Suprapubic skin (tissue), 4 donors: ENCODE results near the gene RPS6KA6.

Experiments
- CTCF ChIP-seq, 2 donors: fragments of 200-600 bp in 1 of 2; fragments of 450-650 bp in 1 of 2; sonication (generic) in 1 of 2; IDR thresholded peaks; one replicate each; pipeline ENCODE4 v1.5.1; 2016 to 2019; ENCODE audit warnings: antibody characterized with exemption in 2 of 2, mild to moderate bottlenecking in 1 of 2, moderate library complexity in 1 of 2
- EP300 ChIP-seq: sonication (generic); formaldehyde crosslinking; IDR thresholded peaks from one replicate; pipeline ENCODE4 v1.6.1; 2017; ENCODE audit warnings: antibody characterized with exemption
- POLR2A ChIP-seq, 2 donors: fragments of 450-650 bp; IDR thresholded peaks; one replicate each; pipeline ENCODE4 v1.6.1; 2017; ENCODE audit warnings: antibody characterized with exemption in 2 of 2, mild to moderate bottlenecking in 2 of 2, moderate library complexity in 2 of 2
- POLR2AphosphoS5 ChIP-seq, 3 donors: sonication (generic); formaldehyde crosslinking; IDR thresholded peaks; one replicate each; pipeline ENCODE4 v1.6.1; 2017; ENCODE audit warnings: antibody characterized with exemption in 3 of 3

GRCh38 chrX:84188320-84188834, 378 bp upstream of the RPS6KA6 start:
- TF ChIP-seq CTCF (IDR thresholded peaks at IDR 0.05) (no peak), POLR2AphosphoS5 (IDR thresholded peaks at IDR 0.05) (no peak), POLR2A (IDR thresholded peaks at IDR 0.05) (no peak), EP300 (no peak)
